Measurements from ENCODE around the gene TBC1D16. TPM values are rescaled to one million over a fixed set of nuclear protein-coding genes. Genes with fewer than 3 reads are reported as not detected.

The TBC1D16 gene
- total RNA-seq, 4 donors from 2014 or later, result 5.8 to 8.1 (median 7.0) TPM

DNA sequence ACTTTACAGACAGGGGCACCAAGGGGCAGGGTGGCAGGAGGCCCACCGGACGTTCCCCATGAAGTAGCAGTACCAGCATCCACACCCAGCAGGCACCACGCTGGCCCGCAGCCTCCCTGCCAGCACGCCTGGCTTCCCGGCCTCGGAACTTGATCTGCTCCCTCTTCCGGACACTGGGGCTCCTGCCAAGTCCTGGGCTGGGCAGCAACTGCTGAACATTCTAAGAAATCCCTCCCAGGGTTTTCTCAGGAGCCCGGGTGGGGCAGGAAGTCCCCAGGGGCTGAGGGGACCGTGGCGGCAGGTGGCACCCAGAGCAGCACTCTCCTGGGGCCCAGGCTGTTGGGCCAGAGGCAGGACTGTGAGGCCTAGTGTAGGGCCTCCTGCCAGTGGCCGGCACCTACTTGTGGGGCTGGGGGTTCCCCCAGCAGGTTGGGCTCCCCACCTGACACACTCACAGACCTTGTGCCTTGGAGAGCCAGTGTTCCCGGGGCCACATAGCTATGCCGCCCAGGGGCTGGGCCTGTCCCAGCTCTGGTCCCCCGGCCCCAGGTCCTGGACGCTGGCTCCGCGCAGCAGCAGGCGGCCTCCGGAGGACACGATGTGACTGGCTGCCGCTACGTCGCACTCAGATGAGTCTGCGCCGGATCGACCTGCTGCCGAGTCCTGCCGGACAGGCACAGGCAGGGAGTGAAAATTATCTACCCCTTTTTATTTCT, 110.3 kb downstream of the TBC1D16 start:
- DNase-seq, result peak; percentile 66 to 87
- peak overlapping the region; percentile 55 to 77 (median 68) for H3K27ac ChIP-seq
- in situ Hi-C loops (cut with MboI; ENCODE audit: low sequenced_read_pairs in 4 of 4), result no loop called here
- no peaks in the 10 kb centered on the region for H3K36me3 ChIP-seq
- H3K4me1 ChIP-seq, result peaks cover 7 to 22% of the 10 kb centered on the region in 2 donors
- peak overlapping the region; percentile 23 to 39 (median 26) for H3K4me3 ChIP-seq
- H3K27me3 ChIP-seq, result peaks cover 43 to 55% (median 49%) of the 10 kb centered on the region in 3 donors
- TF ChIP-seq POLR2A (IDR thresholded peaks at IDR 0.05), result no peak
- TF ChIP-seq, protein P1, sequence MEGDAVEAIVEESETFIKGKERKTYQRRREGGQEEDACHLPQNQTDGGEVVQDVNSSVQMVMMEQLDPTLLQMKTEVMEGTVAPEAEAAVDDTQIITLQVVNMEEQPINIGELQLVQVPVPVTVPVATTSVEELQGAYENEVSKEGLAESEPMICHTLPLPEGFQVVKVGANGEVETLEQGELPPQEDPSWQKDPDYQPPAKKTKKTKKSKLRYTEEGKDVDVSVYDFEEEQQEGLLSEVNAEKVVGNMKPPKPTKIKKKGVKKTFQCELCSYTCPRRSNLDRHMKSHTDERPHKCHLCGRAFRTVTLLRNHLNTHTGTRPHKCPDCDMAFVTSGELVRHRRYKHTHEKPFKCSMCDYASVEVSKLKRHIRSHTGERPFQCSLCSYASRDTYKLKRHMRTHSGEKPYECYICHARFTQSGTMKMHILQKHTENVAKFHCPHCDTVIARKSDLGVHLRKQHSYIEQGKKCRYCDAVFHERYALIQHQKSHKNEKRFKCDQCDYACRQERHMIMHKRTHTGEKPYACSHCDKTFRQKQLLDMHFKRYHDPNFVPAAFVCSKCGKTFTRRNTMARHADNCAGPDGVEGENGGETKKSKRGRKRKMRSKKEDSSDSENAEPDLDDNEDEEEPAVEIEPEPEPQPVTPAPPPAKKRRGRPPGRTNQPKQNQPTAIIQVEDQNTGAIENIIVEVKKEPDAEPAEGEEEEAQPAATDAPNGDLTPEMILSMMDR (IDR thresholded peaks at IDR 0.05 in 4 of 5, conservative IDR thresholded peaks at IDR 0.05 in 1 of 5), result no peak
- intact Hi-C loops (cut with DNase I; ENCODE audit: low total_unique reads), result loop anchor here (2.0 kb wide), 1 partner anchor 81 kb away; no protein-coding TSS in a partner anchor
- no peaks in the 10 kb centered on the region for H3K9me3 ChIP-seq
- peak; percentile 88 to 91 for ATAC-seq

DNA sequence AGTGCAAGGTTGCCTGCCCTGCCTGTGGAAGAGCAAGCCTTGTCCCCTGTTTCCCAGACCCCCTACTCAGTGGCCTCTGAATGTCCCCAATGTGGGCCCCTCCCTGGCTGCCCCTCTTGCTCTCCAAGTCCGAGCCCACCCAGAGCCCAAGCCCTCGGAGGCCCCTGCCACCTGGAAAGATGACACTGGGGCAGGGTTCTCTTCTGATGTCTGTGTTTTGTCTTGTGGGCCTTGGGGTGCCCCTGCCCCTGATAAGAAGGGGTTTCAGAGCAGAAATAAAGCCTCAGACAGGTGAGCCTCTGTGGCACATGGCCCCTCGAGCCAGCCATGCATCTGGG, 111.1 kb downstream of the TBC1D16 start:
- peaks cover 43 to 57% (median 50%) of the 10 kb centered on the region in 3 donors for H3K27me3 ChIP-seq
- no peak overlapping the region for H3K27ac ChIP-seq
- no peaks in the 10 kb centered on the region for H3K9me3 ChIP-seq
- no peak overlapping the region for H3K4me3 ChIP-seq
- no peaks in the 10 kb centered on the region for H3K36me3 ChIP-seq
- H3K4me1 ChIP-seq, result peaks cover 8 to 18% of the 10 kb centered on the region in 2 donors
- DNase-seq (no peak), ATAC-seq (no peak)
- intact Hi-C loops (cut with DNase I; ENCODE audit: low total_unique reads), result loop anchor here (2.0 kb wide), 1 partner anchor 80 kb away; no protein-coding TSS in a partner anchor
- no peak for TF ChIP-seq POLR2A (IDR thresholded peaks at IDR 0.05)
- TF ChIP-seq, protein P1 (IDR thresholded peaks at IDR 0.05 in 4 of 5, conservative IDR thresholded peaks at IDR 0.05 in 1 of 5), result no peak
- in situ Hi-C loops (cut with MboI; ENCODE audit: low sequenced_read_pairs in 4 of 4), result no loop called here

DNA sequence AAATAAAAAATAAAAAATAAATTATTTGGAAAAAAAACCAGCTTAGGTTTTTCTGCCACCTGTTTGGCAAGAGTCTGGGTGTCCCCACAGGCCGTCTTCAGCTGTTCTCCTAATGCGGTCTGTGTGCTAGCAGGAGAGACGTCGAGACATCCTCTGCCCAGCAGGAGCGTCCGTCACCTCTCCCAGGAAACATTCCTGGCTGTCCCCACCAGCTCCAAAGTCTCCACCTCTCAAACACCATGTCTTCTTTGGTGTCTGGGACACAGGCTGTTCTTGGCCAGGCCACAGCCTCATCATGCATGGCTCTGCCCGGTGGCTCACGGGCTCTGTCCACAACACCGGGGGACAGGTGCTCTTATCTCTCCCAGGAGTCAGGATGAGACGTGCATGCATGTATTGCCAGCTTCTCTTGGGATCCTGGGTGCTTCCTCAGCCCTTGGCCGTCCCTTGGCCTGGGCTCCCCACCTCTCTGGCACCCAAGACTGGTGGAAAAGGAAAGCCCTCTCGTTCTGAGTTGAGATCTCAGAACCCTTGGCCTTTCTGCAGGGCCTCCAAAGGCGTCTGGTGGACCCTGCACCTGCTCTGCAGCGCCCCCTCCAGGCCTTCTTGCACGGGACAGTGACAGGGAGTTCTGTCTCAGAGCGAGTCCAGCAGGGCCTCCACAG, 111.6 kb downstream of the TBC1D16 start:
- no peak for ATAC-seq

DNA sequence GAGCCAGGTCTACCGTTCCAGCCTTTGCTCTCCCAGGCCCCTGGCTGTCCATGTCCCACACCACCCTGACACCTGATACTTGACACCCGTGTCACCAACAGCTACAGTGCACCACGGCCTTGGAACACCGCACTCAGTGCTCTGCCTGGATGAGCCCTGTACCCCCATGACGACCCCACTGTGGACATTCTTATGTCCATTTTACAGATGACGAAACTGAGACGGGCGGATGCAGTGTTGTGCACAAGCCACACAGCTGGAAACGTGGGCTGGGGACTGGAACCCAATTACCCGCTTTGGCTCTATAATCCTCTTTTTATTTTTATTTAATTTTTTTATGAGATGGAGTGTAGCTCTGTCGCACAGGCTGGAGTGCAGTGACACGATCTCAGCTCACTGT, 112.9 kb downstream of the TBC1D16 start:
- Histone ChIP-seq H3K27me3 (peaks cover 29 to 41% (median 34%) of the 10 kb centered on the region in 3 donors), H3K9me3 (no peaks in the 10 kb centered on the region), H3K4me1 (peaks cover 21 to 28% of the 10 kb centered on the region in 2 donors), H3K4me3 (no peak overlapping the region), H3K27ac (no peak overlapping the region), H3K36me3 (no peaks in the 10 kb centered on the region)
- ATAC-seq, result no peak
- intact Hi-C loops (cut with DNase I; ENCODE audit: low total_unique reads) (no loop called here), in situ Hi-C loops (cut with MboI; ENCODE audit: low sequenced_read_pairs in 4 of 4) (no loop called here)
- DNase-seq, result no peak
- TF ChIP-seq POLR2A (IDR thresholded peaks at IDR 0.05), result no peak
- TF ChIP-seq, protein P1 (IDR thresholded peaks at IDR 0.05 in 4 of 5, conservative IDR thresholded peaks at IDR 0.05 in 1 of 5), result no peak

More for the DNA sequence above, 111.6 kb downstream of the TBC1D16 start:
- DNase-seq, result no peak
- Histone ChIP-seq H3K27me3 (peaks cover 39 to 52% (median 45%) of the 10 kb centered on the region in 3 donors), H3K36me3 (no peaks in the 10 kb centered on the region), H3K4me1 (peaks cover 13 to 21% of the 10 kb centered on the region in 2 donors), H3K27ac (no peak overlapping the region), H3K9me3 (no peaks in the 10 kb centered on the region), H3K4me3 (no peak overlapping the region)
- intact Hi-C loops (cut with DNase I; ENCODE audit: low total_unique reads) (loop anchor here (2.0 kb wide), 1 partner anchor 79 kb away; no protein-coding TSS in a partner anchor), in situ Hi-C loops (cut with MboI; ENCODE audit: low sequenced_read_pairs in 4 of 4) (no loop called here)
- no peak for TF ChIP-seq POLR2A (IDR thresholded peaks at IDR 0.05)
- TF ChIP-seq, protein P1 (IDR thresholded peaks at IDR 0.05 in 4 of 5, conservative IDR thresholded peaks at IDR 0.05 in 1 of 5), result no peak

Data from gastrocnemius medialis (tissue), 4 donors.